Measurements from ENCODE around the gene DPH2.
A peak's percentile ranks its signal among the peaks of the same experiment; 100 is the strongest.

DPH2 gene

DNA sequence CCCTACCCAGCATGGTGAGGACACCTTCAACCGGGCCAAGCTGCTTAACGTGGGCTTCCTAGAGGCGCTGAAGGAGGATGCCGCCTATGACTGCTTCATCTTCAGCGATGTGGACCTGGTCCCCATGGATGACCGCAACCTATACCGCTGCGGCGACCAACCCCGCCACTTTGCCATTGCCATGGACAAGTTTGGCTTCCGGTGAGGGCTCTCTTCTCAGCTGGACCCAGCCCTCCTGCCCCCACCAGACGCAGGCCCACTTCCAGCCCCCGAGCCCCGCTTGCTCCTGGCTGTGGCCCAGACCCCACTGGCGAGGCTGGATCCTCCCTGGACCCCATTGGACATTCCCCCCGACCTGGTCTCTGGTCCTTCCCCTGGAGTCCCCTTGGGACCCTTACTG is 15.0 kb downstream of the DPH2 start:
- Mint-ChIP-seq H3K4me1 (peaks cover 7% of the 10 kb centered on the region), H3K36me3 (ENCODE audit: insufficient read depth) (no peaks in the 10 kb centered on the region), H3K27me3 (no peaks in the 10 kb centered on the region), H3K9me3 (no peaks in the 10 kb centered on the region), H3K4me3 (no peak overlapping the region), H3K27ac (ENCODE audit: low read depth) (no peak overlapping the region)
- no peak for DNase-seq (ENCODE audit: low spot score in 2 of 2)
- no peak for ATAC-seq (replicated peaks; ENCODE audit: extremely low read depth, poor library complexity, severe bottlenecking)

DNA sequence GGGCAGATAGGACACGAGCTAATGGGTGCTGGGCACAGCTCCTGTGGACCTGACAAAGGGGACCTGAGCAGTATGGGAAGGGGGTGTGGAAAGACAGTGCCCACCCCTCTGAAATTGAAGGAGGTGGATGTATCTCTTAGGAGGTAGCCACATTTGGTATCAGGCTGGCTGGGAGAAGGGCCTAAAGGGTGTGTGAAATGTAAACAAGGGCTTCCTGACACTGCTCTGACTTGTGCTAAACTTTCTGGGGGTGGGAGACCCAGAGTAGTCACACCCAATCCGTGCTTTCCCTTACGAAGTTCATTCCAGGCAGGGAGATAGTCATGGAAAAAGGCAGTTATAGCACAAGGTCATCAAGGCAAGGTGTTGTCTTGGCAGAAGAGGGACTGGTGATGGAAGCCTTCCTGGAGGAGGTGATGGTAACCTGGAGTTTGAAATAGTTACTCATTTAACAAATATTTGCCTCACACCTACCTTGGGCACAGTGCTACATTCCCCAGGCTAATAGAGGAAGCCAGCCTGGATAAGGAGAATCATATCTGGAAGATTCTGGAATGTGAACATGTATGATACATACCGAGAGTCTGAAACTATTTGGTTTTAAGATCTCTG is 16.3 kb downstream of the DPH2 start:
- no peak for DNase-seq (ENCODE audit: low spot score in 2 of 2)
- no peak for ATAC-seq (replicated peaks; ENCODE audit: extremely low read depth, poor library complexity, severe bottlenecking)
- H3K9me3 Mint-ChIP-seq, result no peaks in the 10 kb centered on the region
- H3K36me3 Mint-ChIP-seq (ENCODE audit: insufficient read depth), result no peaks in the 10 kb centered on the region
- H3K27me3 Mint-ChIP-seq, result no peaks in the 10 kb centered on the region
- H3K4me1 Mint-ChIP-seq, result peaks cover 2% of the 10 kb centered on the region
- H3K27ac Mint-ChIP-seq (ENCODE audit: low read depth), result no peak overlapping the region
- H3K4me3 Mint-ChIP-seq, result no peak overlapping the region

- H3K36me3 Mint-ChIP-seq (ENCODE audit: insufficient read depth), result peaks cover 2% of the 10 kb centered on the region
- H3K4me1 Mint-ChIP-seq, result peaks cover 9% of the 10 kb centered on the region
- no peaks in the 10 kb centered on the region for H3K9me3 Mint-ChIP-seq
- no peak for ATAC-seq (replicated peaks; ENCODE audit: extremely low read depth, poor library complexity, severe bottlenecking)
- no peaks in the 10 kb centered on the region for H3K27me3 Mint-ChIP-seq
- no peak overlapping the region for H3K27ac Mint-ChIP-seq (ENCODE audit: low read depth)
- no peak overlapping the region for H3K4me3 Mint-ChIP-seq
- no peak for DNase-seq (ENCODE audit: low spot score in 2 of 2)
Measured at GRCh38 chr1:43986712-43987111, 16.9 kb downstream of the DPH2 start.

DNA sequence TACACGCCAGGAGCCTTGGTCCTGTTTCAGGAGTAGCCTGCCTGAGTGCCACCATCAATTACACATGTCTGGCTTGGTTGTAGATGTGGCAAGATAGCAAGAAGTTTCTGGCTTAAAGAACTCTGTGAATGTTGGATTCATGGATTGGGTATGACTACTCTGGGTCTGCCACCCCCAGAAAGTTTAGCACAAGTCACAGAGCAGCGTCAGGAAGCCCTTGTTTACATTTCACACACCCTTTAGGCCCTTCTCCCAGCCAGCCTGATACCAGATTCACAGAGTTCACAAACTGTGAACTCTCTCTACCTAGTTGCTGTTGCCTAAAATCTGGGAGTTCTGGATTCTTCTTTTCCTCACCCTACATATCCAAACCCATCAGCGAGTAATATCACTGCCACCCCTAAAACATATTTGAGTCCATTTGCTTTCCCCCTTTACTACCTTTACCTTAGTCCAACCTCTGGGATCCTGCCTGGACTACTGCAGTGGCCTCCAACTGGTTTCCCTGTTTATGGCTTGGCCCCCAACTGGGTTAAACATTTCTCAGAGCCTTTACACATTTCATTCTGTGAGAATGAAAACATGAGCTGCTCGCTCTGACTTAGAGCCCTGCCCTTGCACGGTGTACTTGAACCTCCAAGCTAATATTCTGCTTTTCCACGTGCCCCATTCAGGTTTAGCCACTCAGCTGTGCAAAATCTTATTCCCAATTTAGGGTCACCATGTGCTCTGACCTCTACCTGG is 17.5 kb downstream of the DPH2 start:
- peaks cover 15% of the 10 kb centered on the region for H3K4me1 Mint-ChIP-seq
- no peak overlapping the region for H3K4me3 Mint-ChIP-seq
- peaks cover 2% of the 10 kb centered on the region for H3K36me3 Mint-ChIP-seq (ENCODE audit: insufficient read depth)
- H3K9me3 Mint-ChIP-seq, result no peaks in the 10 kb centered on the region
- no peak overlapping the region for H3K27ac Mint-ChIP-seq (ENCODE audit: low read depth)
- DNase-seq (ENCODE audit: low spot score in 2 of 2) (no peak), ATAC-seq (replicated peaks; ENCODE audit: extremely low read depth, poor library complexity, severe bottlenecking) (no peak)
- no peaks in the 10 kb centered on the region for H3K27me3 Mint-ChIP-seq

DNA sequence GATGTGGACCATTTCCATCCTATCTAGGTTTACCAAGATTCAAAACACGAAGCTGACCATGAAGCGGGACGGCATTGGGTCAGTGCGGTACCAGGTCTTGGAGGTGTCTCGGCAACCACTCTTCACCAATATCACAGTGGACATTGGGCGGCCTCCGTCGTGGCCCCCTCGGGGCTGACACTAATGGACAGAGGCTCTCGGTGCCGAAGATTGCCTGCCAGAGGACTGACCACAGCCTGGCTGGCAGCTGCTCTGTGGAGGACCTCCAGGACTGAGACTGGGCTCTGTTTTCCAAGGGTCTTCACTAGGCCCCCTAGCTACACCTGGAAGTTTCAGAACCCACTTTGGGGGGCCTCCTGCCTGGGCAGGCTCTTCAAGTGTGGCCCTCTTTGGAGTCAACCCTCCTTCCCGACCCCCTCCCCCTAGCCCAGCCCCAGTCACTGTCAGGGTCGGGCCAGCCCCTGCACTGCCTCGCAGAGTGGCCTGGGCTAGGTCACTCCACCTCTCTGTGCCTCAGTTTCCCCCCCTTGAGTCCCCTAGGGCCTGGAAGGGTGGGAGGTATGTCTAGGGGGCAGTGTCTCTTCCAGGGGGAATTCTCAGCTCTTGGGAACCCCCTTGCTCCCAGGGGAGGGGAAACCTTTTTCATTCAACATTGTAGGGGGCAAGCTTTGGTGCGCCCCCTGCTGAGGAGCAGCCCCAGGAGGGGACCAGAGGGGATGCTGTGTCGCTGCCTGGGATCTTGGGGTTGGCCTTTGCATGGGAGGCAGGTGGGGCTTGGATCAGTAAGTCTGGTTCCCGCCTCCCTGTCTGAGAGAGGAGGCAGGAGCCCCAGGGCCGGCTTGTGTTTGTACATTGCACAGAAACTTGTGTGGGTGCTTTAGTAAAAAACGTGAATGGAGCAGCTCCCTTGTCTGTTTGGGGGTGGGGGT is 20.7 kb downstream of the DPH2 start:
- DNase-seq (ENCODE audit: low spot score in 2 of 2) (no peak), ATAC-seq (replicated peaks; ENCODE audit: extremely low read depth, poor library complexity, severe bottlenecking) (no peak)
- H3K27me3 Mint-ChIP-seq, result no peaks in the 10 kb centered on the region
- no peaks in the 10 kb centered on the region for H3K9me3 Mint-ChIP-seq
- peak overlapping the region; percentile 94 for H3K4me3 Mint-ChIP-seq
- peaks cover 21% of the 10 kb centered on the region for H3K4me1 Mint-ChIP-seq
- H3K27ac Mint-ChIP-seq (ENCODE audit: low read depth), result no peak overlapping the region
- peaks cover 2% of the 10 kb centered on the region for H3K36me3 Mint-ChIP-seq (ENCODE audit: insufficient read depth)

GRCh38 chr1:43991200-43991475 is 21.3 kb downstream of the DPH2 start:
- Mint-ChIP-seq H3K4me1 (peaks cover 21% of the 10 kb centered on the region), H3K27me3 (no peaks in the 10 kb centered on the region), H3K9me3 (no peaks in the 10 kb centered on the region), H3K4me3 (peak overlapping the region; percentile 94), H3K36me3 (ENCODE audit: insufficient read depth) (peaks cover 2% of the 10 kb centered on the region), H3K27ac (ENCODE audit: low read depth) (peak overlapping the region; percentile 81)
- DNase-seq (ENCODE audit: low spot score in 2 of 2) (no peak), ATAC-seq (replicated peaks; ENCODE audit: extremely low read depth, poor library complexity, severe bottlenecking) (no peak)

- Mint-ChIP-seq H3K27ac (ENCODE audit: low read depth) (peak within 1 kb of the TSS; percentile 81), H3K9me3 (no peaks in the 10 kb centered on the region), H3K27me3 (no peaks in the 10 kb centered on the region), H3K4me1 (peaks cover 21% of the 10 kb centered on the region), H3K4me3 (peak within 1 kb of the TSS; percentile 94), H3K36me3 (ENCODE audit: insufficient read depth) (peaks cover 2% of the 10 kb centered on the region)
- ATAC-seq (replicated peaks; ENCODE audit: extremely low read depth, poor library complexity, severe bottlenecking) (peak; percentile 90), DNase-seq (ENCODE audit: low spot score in 2 of 2) (peak; percentile 55 to 59)
Measured at GRCh38 chr1:43991476-43992231, 21.8 kb downstream of the DPH2 start, which contains the start of gene CCDC24. TSS of gene CCDC24 (plus strand) at chr1:43991599. CDS start at chr1:43991879, 280 bp downstream.

GRCh38 chr1:43992232-43992995 is 22.6 kb downstream of the DPH2 start:
- no peaks in the 10 kb centered on the region for H3K27me3 Mint-ChIP-seq
- H3K36me3 Mint-ChIP-seq (ENCODE audit: insufficient read depth), result peaks cover 2% of the 10 kb centered on the region
- no peak for ATAC-seq (replicated peaks; ENCODE audit: extremely low read depth, poor library complexity, severe bottlenecking)
- peak overlapping the region; percentile 81 for H3K27ac Mint-ChIP-seq (ENCODE audit: low read depth)
- peak overlapping the region; percentile 94 for H3K4me3 Mint-ChIP-seq
- no peaks in the 10 kb centered on the region for H3K9me3 Mint-ChIP-seq
- H3K4me1 Mint-ChIP-seq, result peaks cover 21% of the 10 kb centered on the region
- DNase-seq (ENCODE audit: low spot score in 2 of 2), result no peak

DNA sequence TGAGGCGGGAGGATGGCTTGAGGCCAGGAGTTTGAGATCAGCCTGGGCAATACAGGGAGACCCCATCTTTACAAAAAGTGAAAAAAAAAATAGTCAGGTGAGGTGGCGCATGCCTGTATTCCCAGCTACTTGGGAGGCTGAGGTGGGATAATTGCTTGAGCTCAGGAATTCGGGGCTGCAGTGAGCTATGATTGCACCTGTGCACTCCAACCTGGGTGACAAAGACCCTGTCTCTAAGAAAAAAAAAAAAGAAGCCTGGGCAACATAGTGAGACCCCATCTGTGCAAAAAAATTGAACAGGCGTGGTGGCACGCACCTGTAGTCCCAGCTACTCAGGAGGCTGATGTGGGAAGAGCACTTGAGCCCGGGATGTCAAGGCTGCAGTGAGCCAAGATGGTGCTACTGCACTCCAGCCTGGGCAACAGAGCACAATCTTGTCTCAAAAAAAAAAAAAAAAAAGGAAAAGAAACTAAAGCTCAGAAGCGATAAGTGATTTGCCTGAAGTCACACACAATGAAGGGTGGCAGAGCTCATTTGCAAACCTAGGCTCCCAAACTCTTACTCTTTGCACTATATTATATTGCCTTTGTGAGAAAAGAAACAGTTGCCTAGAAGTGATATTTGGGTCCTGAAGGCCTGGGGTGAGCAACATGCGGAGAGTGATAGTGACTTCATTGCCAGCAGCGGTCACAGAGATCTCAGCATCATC is 23.6 kb downstream of the DPH2 start:
- Mint-ChIP-seq H3K9me3 (no peaks in the 10 kb centered on the region), H3K4me3 (peak overlapping the region; percentile 94), H3K27ac (ENCODE audit: low read depth) (no peak overlapping the region), H3K36me3 (ENCODE audit: insufficient read depth) (peaks cover 2% of the 10 kb centered on the region), H3K4me1 (peaks cover 21% of the 10 kb centered on the region), H3K27me3 (no peaks in the 10 kb centered on the region)
- no peak for ATAC-seq (replicated peaks; ENCODE audit: extremely low read depth, poor library complexity, severe bottlenecking)
- no peak for DNase-seq (ENCODE audit: low spot score in 2 of 2)

DNA sequence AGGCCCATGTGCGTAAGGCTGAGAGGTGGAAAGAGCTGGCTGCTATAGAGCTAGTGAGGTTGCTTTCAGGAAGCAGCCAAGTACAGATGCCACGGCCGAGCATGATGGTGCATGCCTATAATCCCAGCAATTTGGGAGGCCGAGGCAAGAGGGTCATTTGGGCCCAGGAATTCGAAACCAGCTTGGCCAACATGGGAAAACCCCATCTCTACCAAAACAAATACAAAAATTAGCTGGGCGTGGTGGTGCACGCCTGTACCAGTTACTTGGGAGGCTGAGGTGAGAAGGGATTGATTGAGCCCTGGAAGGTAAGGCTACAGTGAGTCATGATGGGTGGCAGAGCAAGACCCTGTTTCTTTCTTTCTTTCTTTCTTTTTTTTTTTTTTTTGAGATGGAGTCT is 24.3 kb downstream of the DPH2 start:
- Mint-ChIP-seq H3K27me3 (no peaks in the 10 kb centered on the region), H3K27ac (ENCODE audit: low read depth) (no peak overlapping the region), H3K36me3 (ENCODE audit: insufficient read depth) (peaks cover 2% of the 10 kb centered on the region)

More for the DNA sequence above, 24.3 kb downstream of the DPH2 start:
- no peaks in the 10 kb centered on the region for H3K9me3 Mint-ChIP-seq
- ATAC-seq (replicated peaks; ENCODE audit: extremely low read depth, poor library complexity, severe bottlenecking), result no peak
- H3K4me3 Mint-ChIP-seq, result no peak overlapping the region
- DNase-seq (ENCODE audit: low spot score in 2 of 2), result no peak
- H3K4me1 Mint-ChIP-seq, result peaks cover 21% of the 10 kb centered on the region
